HS-27A (cell line): ENCODE data around the gene NFASC.

Experiments
- DNase-seq: peaks from one replicate; pipeline ENCODE4 v3.0.0-alpha.2; 2012; ENCODE audit warnings: low read depth, missing footprints

NFASC gene

GRCh38 chr1:204859861-204860267 lies 10.8 kb upstream of the NFASC start:
- no peak for DNase-seq

- no peak for DNase-seq
These were observed 7.6 kb upstream of the NFASC start for GRCh38 chr1:204863024-204863423.

GRCh38 chr1:204863730-204864129 lies 6.9 kb upstream of the NFASC start:
- DNase-seq: no peak

DNA sequence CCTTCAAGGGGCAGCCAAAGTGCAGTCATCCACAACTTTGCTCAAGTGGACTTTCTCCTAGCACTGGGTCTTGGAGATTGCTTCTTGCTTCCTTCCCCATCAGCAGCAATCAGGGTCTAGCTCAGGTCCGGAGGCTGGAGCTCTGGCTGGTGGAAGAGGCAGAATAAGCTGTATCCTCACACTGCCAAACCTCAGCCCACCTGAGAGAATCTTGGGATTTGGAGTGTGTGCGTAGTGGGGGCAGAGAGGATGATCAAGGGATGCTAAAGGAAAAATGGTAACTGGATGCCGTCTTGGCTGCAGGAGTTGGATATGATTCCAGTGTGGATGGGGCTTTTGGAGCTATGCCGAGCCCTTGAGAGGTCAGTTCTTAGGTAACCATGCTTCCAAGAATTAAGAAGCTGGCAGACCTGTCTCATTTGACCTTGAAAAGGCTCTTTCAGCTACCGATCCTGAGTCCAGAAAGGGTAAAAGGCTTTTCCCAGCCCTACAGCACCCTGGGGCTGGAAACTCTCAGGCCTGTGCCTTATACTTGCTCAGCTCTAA lies 4.5 kb upstream of the NFASC start:
- no peak for DNase-seq

DNA sequence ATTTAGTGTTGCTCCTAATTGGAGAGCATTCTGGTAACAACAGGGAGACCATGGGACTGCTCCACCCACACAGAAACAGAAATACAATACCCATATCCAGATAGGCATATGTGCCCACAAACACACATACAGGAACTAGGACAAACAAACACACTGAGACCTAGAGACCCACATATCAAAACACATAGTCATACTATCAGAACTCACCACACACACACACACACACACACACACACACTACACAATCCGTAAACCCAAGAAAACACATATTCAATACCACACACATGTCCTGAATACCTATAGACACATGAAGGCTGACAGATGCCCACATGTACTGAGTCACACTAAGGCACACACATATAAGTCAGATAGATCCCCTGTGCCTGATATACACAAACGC lies 3.5 kb upstream of the NFASC start:
- no peak for DNase-seq

DNA sequence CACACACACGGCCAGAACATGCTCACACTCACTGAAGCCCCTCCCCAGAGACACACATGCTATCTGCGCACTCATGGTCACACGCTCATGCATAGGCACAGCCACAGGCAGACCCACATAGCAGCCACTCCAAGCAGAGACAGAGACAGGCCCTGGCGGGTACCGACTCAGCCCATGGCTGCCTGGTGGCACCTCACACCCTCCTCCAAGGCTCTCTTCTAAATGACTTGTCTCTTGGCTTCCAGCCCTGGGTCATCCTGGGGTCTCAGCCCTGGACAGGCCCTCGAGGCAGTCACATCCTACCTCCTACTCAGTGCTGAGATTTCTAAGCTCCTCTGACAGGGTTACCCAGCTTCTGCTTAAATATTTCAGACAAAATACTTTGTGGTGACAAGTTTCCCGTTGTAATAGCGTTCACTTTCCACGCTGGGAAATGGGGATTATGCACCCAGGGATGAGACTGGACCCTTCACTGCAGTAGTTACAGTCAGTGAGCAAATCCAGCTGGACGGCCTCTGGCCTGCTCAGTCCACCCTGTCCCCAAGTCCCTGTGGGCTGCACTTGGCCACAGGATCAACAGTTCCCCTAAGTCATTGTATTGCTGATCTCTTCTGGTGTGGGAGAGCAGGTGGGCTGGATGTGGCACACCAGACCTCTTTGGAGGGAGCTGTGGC lies 2.9 kb upstream of the NFASC start:
- no peak for DNase-seq

DNA sequence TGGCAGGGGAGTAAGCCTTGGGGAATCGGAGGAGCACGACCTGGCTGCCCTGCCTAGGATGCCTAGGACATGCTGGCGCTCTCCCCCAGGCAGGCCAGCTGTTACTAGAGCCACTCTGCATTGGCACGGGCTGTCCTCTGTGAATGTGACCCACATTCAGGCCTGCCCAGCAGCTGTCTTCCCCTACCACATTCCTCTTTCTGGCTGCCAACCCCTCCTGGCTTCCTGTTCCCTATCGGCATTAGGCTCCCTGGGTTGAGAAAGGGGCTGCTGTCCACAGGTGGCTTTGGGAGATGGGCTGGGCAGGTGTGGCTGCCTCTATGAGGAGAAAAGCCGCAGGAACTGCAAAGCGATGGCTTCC lies 2.3 kb upstream of the NFASC start:
- no peak for DNase-seq

DNA sequence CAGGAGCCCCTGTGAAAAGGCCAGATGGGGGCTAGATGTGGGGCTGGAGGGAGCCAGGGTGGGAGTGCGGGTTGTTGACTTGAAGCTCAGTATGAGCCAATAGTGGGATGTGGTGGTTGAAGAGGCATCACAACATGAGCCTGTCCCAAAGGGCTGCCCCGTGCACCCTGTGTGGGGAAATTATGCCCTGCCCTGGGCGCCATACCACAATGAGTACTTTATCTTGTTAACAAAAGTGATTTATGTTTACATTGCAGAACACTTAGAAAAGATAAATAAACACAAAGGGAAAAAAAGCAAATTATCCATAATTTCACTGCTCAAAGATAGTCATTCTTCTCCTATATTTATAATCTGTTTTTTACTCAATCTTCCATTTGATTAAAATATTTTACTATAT lies 1.6 kb upstream of the NFASC start:
- no peak for DNase-seq

- no peak for DNase-seq
These were observed 859 bp downstream of the NFASC start for GRCh38 chr1:204871405-204872037.

- no peak for DNase-seq
These were observed 1.7 kb downstream of the NFASC start for GRCh38 chr1:204872262-204872881.

DNA sequence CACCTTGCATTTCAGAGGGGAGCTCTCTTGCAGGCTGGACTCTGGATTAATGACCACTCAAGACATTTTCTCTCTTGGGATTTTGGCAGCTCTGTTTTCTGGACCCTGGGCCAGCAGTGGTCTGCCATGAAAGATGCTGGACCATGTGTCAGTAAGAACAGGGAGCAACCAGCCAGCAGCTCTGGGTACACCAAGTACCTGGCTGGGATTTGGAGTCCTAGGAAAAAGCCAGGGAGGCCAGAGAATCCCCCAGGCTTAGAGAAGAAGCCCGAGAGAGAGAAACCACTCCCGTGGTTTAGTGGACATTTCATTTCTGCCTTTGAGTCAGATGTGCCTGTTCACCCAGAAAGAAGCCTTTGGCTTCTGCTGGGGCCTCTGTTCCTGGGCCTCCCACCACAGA lies 2.5 kb downstream of the NFASC start:
- DNase-seq: no peak

DNA sequence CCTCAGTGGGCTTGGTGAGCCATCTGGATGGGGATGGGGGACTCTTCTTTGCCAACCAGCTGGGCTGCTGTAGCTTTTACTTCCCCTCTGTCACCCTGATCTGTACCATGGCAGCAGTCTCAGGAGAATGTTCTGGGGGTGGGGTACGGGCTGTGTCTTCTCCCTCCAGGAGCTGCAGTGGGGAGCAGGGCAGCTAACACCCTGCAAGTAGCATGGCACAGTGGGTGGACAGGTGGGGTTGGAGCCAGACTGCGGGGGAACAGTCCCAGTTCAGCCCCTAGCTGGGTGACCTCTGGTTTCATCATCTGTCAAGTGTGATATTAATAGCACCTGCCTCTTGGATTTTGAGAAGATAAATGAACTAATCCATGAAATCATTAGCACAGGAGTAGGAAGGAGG lies 3.1 kb downstream of the NFASC start:
- DNase-seq: no peak

DNA sequence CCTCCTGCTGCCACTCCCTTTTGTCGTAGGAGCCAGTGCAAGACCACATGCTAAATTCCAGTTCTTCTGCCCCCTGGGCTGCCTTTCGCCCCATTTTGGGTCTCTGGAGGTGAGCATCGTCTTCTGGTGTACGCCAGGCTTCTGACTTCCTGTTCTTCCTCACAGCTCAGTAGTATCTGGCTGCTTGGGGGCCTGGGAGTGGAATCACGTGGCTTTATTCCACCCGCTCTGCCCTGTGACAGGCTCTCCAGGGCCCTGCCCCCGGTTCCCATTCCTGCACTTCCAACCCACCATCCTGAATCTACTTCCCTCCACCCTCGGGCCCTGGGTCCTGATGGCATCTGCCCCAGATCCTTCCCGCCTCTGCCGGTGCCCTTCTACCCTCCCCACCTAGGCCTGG lies 3.6 kb downstream of the NFASC start:
- no peak for DNase-seq

DNA sequence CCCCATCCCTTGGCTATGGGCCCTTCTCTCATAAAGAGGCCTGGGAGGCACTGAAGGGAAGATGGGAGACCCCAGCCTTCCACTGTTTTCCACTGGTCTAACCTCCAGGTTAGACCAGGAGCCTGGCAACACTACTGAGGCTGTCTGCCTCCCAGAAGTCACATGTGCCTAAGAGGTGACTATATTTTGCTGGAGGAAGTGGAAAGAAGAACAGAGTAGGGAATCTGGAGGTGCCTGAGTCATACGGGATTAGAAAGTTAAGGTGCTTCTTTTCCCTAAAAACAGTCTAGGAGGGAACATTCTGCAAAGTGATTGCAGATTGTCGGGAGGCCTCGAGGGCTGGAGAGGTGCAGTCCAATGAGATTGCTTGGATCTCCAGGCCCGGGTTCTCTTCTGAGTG lies 4.6 kb downstream of the NFASC start:
- no peak for DNase-seq

DNA sequence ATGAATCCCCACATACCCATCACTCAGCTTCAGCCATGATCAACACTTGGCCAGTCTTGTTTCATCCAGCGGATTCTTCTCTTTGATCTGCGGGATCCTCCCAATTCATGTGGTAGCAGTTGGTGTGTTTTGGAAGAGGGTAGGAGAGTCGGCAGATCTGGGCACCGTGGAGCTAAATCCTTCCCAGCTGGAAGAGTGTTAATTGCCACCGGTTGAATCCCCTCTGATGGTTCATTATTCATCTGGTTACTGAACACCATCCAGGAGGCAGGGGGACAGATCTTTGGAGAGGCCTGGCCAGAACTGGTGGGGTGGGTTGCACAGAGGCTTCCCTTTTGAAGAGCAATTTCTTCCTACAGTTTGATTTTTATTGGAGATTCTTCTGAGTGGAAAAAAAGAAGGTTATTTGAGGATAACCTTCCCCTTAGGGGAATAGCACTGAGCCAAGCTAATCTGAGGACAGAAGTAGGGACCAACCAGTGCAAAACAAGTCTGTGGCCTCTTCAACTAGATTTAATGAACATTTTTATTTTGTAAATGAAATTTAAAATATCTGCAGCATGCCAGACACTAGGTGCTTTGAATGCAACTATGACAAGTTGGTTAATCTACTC lies 8.1 kb downstream of the NFASC start:
- no peak for DNase-seq

DNA sequence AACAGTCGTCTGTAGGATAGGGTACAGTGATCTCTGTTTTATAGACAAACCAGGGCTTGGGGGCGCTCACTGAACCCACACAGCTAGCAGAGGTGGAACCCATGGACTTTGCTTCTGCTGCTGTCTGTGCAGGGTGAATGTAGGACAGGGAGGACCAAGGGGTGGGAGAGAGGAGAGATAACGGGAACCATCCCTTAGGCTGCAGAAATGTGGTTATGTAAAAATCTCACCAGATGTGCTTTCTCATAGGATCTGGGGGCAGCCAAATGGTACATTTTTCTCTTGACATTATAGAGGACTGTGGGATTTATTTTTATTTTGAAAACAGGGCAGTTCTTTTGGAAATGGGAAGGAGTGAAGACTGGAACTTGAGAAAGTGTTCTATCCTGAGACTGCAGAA lies 8.7 kb downstream of the NFASC start:
- no peak for DNase-seq

DNA sequence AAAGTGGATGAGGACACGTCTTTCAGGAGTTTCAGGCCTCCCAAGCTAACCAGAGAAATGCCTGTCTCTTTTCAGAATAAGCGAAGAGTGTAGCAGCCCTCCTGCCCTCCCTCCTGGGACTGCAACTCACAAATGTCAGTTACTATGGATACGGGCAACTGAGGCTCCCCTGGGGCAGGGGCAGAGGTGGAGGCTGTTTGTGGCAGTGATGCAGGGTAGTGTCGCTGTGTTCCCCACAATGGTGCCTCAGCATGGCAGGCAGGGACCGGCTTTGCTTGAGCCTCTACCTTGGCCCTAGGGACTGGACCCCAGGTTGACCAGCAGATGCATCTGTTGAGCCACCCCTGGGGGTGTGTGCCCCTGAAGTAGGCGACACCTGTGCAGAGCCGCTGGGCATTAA lies 10.2 kb downstream of the NFASC start:
- DNase-seq: no peak

GRCh38 chr1:204882479-204882878 lies 11.8 kb downstream of the NFASC start:
- no peak for DNase-seq

- DNase-seq: no peak
These were observed 12.7 kb downstream of the NFASC start for GRCh38 chr1:204883405-204883804.

- DNase-seq: no peak
These were observed 14.6 kb downstream of the NFASC start for GRCh38 chr1:204885288-204885711.

GRCh38 chr1:204885790-204886189 lies 15.1 kb downstream of the NFASC start:
- DNase-seq: no peak

DNA sequence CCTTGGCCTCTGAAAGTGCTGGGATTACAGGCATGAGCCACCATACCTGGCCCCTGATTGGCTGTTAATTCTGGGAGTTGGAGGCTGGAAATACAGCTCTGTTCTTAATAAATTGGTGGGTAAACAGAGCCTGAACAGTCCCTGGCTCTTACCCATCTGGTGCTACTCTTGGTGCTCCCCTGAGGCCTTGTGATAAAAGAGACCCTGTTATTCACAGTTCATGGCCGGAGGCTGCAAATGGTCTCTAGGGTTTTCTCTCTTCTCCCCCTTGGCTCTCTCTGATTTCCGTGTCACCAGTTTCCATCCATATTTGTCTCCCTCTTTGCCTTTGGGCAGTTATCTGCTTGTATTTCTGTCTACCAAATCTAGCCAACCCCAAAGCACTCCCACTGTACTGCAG lies 17.2 kb downstream of the NFASC start:
- no peak for DNase-seq

GRCh38 chr1:204888294-204888693 lies 17.6 kb downstream of the NFASC start:
- no peak for DNase-seq
